Astrocyte of the cerebellum (primary cell): ENCODE data around the gene CAMK2B.

Source experiments
- DNase-seq: peaks from one replicate; pipeline ENCODE4 v3.0.0-alpha.2; 2011; ENCODE audit warnings: low read depth
- H3K4me3 ChIP-seq: 2 replicates; pipeline ENCODE4 v1.5.1; 2011; ENCODE audit warnings: mild to moderate bottlenecking, low read depth, low read length, moderate library complexity
- in situ Hi-C: cut with HindIII; loops from 2 replicates; pipeline ENCODE4 v1.10.0; 2017; ENCODE audit warnings: low sequenced_read_pairs
- TF ChIP-seq, protein P1 (sequence below): IDR thresholded peaks from 2 replicates; pipeline ENCODE4 v1.5.1; 2012; ENCODE audit warnings: low read length, low read depth, moderate library complexity, mild to moderate bottlenecking; ENCODE audit errors: missing control alignments

Gene CAMK2B

DNA sequence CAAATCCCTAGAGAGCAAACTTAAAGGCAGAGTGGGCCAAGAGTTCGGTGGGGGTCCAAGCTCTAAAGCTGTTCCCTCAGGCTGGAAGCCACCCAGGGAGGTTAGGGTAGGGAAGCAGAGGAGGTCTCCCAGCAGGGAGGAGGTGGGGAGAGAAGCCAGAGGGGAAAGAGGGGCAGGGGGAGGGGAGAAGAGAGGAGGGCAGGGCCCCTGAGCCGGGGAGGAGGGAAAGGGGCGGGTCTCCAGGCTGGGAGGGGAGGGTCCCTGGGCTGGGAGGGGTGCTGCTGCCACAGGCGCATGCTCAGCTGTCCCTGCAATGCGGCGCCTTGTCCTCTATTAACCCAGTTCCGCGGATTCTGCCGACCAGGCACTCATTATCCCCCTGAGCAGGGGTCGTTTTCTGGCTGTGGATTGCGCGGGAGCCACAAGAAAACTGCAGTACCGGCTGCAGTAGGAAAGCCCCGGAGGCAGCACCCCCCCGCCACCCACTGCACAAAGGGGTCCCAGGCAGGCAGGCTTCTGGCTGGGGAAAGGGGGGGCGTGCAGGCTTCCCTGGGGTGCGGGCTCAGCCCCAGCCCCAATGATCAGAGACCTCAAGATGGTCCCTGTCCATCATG, 49.3 kb downstream of the CAMK2B start:
- no peak overlapping the region for H3K4me3 ChIP-seq
- in situ Hi-C loops = no loop called here
- DNase-seq = no peak
- TF ChIP-seq, protein P1, sequence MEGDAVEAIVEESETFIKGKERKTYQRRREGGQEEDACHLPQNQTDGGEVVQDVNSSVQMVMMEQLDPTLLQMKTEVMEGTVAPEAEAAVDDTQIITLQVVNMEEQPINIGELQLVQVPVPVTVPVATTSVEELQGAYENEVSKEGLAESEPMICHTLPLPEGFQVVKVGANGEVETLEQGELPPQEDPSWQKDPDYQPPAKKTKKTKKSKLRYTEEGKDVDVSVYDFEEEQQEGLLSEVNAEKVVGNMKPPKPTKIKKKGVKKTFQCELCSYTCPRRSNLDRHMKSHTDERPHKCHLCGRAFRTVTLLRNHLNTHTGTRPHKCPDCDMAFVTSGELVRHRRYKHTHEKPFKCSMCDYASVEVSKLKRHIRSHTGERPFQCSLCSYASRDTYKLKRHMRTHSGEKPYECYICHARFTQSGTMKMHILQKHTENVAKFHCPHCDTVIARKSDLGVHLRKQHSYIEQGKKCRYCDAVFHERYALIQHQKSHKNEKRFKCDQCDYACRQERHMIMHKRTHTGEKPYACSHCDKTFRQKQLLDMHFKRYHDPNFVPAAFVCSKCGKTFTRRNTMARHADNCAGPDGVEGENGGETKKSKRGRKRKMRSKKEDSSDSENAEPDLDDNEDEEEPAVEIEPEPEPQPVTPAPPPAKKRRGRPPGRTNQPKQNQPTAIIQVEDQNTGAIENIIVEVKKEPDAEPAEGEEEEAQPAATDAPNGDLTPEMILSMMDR = no peak

DNA sequence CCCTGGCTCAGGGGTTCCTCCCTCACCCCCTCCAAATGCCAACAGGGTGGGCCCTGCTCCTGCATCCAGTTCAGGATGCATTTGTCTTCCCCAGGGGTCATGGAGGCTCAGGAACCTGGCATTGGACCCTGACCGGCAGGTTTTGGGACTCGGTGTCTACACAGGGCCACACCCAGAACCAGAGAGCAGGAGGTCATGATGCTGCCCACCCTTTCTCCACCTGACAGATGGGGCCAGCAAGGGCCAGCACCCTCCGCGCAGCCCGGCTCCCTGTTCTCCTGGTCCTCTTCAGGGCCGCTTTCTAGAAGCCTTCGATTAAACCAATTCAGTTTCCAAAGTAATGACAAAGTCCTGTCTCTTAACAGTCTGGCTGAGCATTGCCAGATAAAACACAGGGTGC, 50.2 kb downstream of the CAMK2B start:
- in situ Hi-C loops = no loop called here
- TF ChIP-seq, protein P1 = no peak
- no peak overlapping the region for H3K4me3 ChIP-seq
- DNase-seq = no peak

DNA sequence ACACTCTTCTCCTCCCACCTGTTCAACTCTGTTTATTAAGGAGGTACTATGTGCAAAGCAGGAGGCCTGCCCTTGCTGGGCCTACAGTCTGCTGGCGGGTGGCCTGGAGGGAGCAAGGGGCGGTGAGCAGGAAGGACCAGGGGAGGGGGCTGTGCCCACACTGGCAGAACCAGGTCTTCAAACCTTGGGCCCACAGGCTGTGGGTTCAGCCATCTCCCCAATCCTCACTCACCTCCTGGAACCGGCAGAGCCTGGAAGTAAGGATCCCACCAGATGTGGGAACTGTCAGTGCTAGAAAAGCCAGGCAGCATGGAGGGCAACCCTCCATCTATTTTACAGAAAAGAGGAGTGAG, 50.8 kb downstream of the CAMK2B start:
- no peak overlapping the region for H3K4me3 ChIP-seq
- in situ Hi-C loops = no loop called here
- TF ChIP-seq, protein P1 = no peak
- DNase-seq = no peak

DNA sequence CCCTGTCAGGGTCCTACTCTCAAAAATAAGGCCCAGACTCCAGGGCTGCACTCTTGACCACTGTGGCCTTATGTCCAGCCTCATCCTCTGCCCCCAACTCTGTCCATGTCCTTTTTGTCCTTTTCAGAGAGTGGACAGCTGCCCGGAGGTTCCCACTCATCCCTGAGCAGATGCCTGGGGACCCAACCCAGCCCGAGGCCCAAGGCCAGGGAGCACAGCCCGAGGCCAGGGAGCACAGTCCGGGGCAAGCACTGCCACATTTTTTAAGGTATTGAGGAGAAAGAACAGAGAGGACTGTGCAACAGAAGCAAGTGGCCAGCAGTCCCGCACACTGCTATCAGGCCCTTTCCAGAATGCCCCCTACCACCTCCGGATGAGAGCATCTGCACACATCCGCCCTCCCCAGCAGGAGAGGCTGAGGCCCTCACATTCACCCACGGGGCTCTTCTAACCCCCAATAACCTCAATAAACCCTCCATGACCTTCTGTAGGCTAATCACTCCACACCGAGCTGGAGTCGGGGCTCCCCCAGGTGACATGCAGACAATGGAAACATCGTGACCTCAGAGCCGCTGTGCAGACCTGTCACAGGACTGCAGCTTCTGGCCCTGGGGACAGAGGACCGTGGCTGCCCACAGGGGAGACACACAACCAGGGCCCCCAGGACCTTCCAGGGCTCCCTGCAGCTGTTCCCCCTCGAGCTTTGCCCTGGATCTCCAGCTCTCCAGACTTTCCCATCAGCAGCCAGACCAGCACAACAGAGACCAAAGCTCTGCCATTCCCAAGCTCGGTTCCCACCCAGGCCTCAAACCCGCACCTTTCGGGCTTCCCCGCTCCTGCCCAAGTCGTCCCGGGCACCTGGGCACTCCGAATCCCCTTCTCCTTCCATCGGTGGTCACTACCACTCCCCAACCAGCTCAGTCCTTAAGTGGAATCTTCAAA, 51.4 kb downstream of the CAMK2B start:
- TF ChIP-seq, protein P1 = no peak
- no peak for DNase-seq
- in situ Hi-C loops = no loop called here
- no peak overlapping the region for H3K4me3 ChIP-seq

DNA sequence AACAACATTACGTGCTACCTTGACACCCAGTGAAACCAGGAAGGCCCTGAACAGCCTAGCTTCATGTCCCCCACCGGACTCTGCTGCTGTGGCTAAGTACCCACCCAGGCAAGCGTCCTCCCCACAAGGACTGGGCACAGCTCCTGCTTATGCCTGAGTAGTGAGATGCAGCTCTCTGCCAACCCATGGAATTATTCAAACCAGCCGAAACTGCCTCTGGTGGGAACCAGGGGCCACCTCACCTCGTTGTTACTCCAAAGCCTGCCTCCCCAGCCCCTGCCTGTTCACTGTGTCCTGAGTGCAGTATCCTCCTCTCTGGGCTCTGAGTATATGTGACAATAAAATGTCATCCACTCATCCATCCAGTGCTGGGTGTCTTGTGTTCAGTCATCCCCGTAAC, 52.4 kb downstream of the CAMK2B start:
- in situ Hi-C loops = no loop called here
- TF ChIP-seq, protein P1 = no peak
- no peak for DNase-seq
- H3K4me3 ChIP-seq = no peak overlapping the region

DNA sequence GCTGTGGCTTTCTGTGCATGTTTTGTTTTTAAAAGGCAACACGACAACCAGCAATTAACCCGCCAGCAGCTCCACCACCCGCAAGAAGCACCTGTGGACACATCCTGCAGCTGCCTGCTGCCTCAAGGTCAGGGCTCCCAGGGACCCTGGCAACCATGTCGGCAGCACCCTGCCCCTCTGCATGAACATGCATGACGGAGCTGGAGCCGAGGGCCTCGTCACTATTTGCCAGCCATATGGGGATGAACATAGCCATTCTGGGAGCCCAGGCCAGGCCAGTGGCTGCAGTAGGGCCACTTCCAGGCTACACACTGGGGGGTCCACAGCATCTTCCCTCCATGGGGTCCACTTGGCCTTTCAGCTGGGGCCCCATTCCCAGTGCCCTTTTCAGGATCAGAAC, 52.9 kb downstream of the CAMK2B start:
- TF ChIP-seq, protein P1 = no peak
- in situ Hi-C loops = no loop called here
- no peak for DNase-seq
- H3K4me3 ChIP-seq = no peak overlapping the region
